SKM-1 treated with dmso at 0.1 percent for 144 hours (cell line): Measurements from ENCODE around the gene CDH11.

Experiments
- DNase-seq: peaks from one replicate; lab custom pipeline; 2025; ENCODE audit not compliant: unreplicated experiment; lab: John Stamatoyannopoulos, UW

Gene CDH11

GRCh38 chr16:64919929-64920607 is 201.8 kb downstream of the CDH11 start:
- DNase-seq = no peak

DNA sequence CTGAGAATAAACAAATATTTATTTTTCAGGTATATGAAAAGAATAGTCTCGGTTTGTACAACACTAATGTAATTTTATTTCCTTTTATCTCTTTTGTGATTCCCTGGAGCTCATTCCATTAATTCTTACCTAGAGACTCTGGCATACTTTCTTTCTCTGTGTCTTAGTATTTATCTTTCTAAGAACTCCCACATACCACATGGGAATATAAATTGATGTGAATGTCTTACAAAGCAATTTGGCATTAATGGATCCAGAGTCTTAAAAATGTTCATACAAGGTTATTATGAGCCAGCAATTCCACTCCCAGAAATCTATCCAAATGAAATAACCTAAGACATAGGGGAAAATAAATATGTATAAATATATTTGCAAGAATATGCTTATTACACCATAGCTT is 202.7 kb downstream of the CDH11 start:
- no peak for DNase-seq

DNA sequence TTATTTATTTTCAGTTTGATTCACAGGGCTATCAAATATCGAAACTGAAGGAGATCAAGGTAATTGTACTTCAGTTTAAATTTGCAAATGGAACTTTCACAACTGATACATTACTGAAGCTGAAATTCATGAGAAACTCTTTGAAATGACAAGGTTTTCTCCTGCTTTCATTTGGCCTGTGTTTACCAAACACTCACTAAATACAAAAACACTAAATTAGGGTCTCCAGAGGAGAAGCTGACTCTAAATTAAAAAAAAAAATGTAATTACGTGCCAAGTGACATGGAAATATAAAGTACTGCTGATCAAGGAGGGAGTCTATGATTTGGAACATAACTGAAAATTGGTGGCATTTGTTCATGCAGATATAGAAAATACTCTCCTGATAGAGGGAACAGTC is 205.8 kb downstream of the CDH11 start:
- no peak for DNase-seq

- DNase-seq = no peak
Observed at GRCh38 chr16:64910356-64910755, 211.5 kb downstream of the CDH11 start.

GRCh38 chr16:64907844-64908243 is 214.0 kb downstream of the CDH11 start:
- no peak for DNase-seq

- DNase-seq = no peak
Observed at GRCh38 chr16:64903770-64904169, 218.1 kb downstream of the CDH11 start.

- DNase-seq = no peak
Observed at GRCh38 chr16:64900517-64900916, 221.3 kb downstream of the CDH11 start.

DNA sequence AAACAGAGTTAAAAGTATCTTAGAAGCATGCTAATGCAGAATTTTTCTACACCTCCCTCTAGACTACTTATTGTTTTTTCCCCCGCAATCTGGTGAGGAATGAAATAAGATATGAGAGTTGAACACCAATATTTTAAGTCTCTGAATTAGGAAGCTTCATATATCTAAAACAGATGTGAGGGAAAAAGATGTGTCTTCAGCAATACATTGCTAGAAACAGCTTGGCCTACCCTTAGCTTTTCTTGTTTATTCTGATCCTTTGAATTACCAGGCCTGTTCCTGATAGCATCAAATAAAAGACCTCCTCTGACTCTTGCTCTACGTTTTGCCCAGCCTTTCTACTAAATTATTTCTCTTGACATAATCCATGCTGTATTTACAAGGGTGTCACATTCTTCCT is 221.8 kb downstream of the CDH11 start:
- DNase-seq = no peak

DNA sequence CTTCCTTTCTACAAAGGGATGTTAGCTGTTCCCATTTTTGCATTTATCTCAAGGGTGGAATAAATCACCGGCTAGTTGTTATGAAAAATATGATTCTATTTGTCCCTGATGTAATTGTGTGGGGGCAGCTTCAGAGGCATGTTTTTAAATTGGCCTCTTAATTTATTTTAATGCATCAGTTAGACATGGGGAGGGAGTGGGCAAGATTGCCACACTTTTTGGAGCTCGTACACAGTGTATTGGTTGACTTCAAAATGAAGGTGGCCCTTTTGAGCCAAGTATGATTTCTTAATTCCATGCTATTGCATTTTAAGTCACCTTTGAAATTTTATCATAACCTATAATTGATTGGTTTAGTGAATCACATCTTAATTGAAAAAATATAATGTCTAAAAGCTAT is 223.7 kb downstream of the CDH11 start:
- DNase-seq = no peak
